K562 (cell line): ENCODE data around the gene ZNHIT1.

Experiments used
- COPS2 ChIP-seq: fragments of 450-650 bp; conservative IDR thresholded peaks from 2 replicates; pipeline ENCODE4 v1.6.1; 2016; ENCODE audit warnings: mild to moderate bottlenecking, moderate library complexity
- POLR2AphosphoS5 ChIP-seq: IDR thresholded peaks from 2 replicates; pipeline ENCODE4 v1.6.1; 2011; ENCODE audit warnings: mild to moderate bottlenecking, low read depth, low read length, moderate library complexity; ENCODE audit not compliant: control insufficient read depth, insufficient read depth
- TARDBP ChIP-seq: fragments of 450-650 bp; IDR thresholded peaks from 2 replicates; pipeline ENCODE4 v1.6.1; 2016
- TCF7L2 ChIP-seq: fragments of 150-350 bp; IDR thresholded peaks from 2 replicates; pipeline ENCODE4 v1.6.1; 2016; ENCODE audit warnings: low read depth, mild to moderate bottlenecking, low read length, moderate library complexity
- ZNF324 ChIP-seq: fragments of 250-450 bp; sonication (Bioruptor Pico); IDR thresholded peaks from 2 replicates; pipeline ENCODE4 v1.4.0; 2020; ENCODE audit warnings: mild to moderate bottlenecking
- TF ChIP-seq, protein P1 (sequence below): sonication (generic); formaldehyde crosslinking; IDR thresholded peaks from 2 replicates; pipeline ENCODE4 v1.8.0; 2023; ENCODE audit warnings: mild to moderate bottlenecking, missing genetic modification reagents
- TF ChIP-seq, protein P2 (sequence below): sonication (generic); formaldehyde crosslinking; IDR thresholded peaks from 2 replicates; pipeline ENCODE4 v1.8.0; 2022; ENCODE audit warnings: mild to moderate bottlenecking, missing genetic modification reagents, borderline replicate concordance

DNA sequence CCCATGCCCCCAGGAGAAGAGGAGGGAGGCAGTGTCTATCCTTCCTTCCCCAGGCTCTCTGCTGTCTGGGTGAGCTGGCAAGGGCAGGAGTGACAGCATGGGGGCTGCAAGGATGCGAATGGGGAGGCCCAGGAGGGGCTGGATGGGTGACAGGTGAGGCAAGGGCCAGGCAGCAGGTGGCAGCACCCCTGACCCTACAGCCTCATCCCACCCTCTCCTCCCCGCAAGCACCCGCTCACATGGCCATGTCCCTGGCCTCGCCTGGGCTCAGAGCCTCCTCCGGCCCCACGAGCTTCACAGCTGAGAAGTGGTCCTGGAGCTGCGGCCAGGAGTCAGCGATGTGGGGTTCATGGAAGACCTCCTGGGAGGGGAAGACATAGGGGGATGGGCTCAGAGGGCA is 6.0 kb upstream of the ZNHIT1 start:
- no peak for TF ChIP-seq POLR2AphosphoS5
- TF ChIP-seq TARDBP: no peak
- TF ChIP-seq, protein P1, sequence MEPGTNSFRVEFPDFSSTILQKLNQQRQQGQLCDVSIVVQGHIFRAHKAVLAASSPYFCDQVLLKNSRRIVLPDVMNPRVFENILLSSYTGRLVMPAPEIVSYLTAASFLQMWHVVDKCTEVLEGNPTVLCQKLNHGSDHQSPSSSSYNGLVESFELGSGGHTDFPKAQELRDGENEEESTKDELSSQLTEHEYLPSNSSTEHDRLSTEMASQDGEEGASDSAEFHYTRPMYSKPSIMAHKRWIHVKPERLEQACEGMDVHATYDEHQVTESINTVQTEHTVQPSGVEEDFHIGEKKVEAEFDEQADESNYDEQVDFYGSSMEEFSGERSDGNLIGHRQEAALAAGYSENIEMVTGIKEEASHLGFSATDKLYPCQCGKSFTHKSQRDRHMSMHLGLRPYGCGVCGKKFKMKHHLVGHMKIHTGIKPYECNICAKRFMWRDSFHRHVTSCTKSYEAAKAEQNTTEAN (CRISPR knock-in tag): no peak
- no peak for TF ChIP-seq ZNF324 (CRISPR knock-in tag)
- no peak for TF ChIP-seq COPS2
- TF ChIP-seq, protein P2, sequence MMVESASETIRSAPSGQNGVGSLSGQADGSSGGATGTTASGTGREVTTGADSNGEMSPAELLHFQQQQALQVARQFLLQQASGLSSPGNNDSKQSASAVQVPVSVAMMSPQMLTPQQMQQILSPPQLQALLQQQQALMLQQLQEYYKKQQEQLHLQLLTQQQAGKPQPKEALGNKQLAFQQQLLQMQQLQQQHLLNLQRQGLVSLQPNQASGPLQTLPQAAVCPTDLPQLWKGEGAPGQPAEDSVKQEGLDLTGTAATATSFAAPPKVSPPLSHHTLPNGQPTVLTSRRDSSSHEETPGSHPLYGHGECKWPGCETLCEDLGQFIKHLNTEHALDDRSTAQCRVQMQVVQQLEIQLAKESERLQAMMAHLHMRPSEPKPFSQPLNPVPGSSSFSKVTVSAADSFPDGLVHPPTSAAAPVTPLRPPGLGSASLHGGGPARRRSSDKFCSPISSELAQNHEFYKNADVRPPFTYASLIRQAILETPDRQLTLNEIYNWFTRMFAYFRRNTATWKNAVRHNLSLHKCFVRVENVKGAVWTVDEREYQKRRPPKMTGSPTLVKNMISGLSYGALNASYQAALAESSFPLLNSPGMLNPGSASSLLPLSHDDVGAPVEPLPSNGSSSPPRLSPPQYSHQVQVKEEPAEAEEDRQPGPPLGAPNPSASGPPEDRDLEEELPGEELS (CRISPR knock-in tag): no peak
- no peak for TF ChIP-seq TCF7L2
